ENCODE measurements around the gene PCBP3.

DNA sequence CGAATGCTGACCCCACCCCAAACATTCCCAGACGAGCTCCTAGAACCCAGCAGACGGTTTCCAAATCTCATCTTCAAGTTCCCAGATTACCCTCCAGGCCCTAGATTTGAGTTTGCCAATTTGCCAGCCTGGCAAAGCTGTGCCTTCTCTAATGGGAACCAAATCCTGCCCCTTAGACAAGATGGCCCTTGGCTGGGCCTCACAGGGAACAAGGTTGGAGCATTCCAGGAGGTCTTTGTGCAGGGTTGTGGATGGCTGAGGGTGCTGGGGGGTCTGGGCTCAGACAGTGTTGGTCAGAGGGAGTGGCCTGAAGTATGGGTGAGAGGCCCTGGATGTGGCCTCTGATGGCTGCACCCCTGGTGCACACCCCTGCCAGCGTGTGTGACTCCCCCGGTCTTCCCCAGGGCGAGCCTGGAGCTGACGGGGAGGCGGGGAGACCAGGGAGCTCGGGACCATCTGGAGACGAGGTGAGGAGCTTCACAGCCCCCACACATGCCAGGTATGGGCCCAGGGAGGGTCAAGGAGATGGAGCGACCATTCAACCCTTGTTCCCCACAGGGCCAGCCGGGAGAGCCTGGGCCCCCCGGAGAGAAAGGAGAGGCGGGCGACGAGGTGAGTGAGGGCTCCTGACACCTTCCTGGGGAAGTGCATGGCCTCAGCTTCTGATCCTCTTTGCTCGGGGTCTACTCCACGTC lies 348.2 kb downstream of the PCBP3 start:
- TF ChIP-seq, protein P1, sequence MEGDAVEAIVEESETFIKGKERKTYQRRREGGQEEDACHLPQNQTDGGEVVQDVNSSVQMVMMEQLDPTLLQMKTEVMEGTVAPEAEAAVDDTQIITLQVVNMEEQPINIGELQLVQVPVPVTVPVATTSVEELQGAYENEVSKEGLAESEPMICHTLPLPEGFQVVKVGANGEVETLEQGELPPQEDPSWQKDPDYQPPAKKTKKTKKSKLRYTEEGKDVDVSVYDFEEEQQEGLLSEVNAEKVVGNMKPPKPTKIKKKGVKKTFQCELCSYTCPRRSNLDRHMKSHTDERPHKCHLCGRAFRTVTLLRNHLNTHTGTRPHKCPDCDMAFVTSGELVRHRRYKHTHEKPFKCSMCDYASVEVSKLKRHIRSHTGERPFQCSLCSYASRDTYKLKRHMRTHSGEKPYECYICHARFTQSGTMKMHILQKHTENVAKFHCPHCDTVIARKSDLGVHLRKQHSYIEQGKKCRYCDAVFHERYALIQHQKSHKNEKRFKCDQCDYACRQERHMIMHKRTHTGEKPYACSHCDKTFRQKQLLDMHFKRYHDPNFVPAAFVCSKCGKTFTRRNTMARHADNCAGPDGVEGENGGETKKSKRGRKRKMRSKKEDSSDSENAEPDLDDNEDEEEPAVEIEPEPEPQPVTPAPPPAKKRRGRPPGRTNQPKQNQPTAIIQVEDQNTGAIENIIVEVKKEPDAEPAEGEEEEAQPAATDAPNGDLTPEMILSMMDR (IDR thresholded peaks at IDR 0.05 in 4 of 5, conservative IDR thresholded peaks at IDR 0.05 in 1 of 5) = no peak
- TF ChIP-seq POLR2A (IDR thresholded peaks at IDR 0.05) = no peak

Data from gastrocnemius medialis (tissue), 4 donors.